GM19455 (cell line): ENCODE measurements around the gene CASQ1.

Source experiments
- ATAC-seq: cut with Tn5 transposase; IDR thresholded peaks from one replicate; pipeline ENCODE4 v1.9.1; 2021; ENCODE audit not compliant: unreplicated experiment

Gene CASQ1

GRCh38 chr1:160189649-160190625 lies at the start of gene CASQ1:
Gene CASQ1, plus strand, starts transcription at chr1:160190575. Its CDS starts 177 bp downstream, at chr1:160190752.
- no peak for ATAC-seq

DNA sequence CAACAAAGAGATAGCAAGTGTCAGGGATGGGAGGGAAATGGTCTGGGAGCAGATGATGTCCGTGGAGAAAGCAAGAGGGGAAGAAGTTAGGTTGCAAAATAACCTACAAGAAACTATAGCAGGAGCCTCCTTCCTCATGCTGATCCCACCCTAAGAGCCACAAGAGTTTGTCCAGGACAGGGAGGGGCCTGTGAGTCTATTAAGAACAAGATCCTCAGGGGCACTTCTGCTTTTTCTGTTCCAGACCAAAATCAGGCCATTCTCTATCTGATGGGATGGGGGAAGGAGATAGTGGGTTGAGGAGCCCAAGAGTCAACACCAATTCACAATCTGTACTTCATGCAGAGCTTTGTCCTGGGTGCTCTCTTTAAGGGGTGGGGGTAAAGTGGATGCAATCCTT lies 46.7 kb upstream of the CASQ1 start:
- no peak for ATAC-seq

DNA sequence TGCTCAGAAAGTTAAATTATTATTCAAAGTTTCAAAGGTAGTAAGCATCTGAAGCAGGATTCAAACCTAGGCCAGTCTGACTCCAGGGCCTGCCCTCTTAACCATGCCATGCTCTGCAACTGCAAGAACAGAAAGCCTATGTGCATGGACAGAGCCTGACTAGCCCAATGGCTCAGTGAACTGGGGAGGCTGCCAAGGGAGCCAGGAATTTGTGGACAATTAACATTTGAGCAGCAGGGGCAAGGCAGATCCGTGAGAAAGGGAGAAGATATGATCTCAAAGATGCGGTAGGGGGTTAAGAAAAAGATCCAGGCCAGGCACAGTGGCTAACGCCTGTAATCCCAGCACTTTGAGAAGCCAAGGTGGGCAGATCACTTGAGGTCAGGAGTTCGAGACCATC lies 45.5 kb upstream of the CASQ1 start:
- ATAC-seq: no peak

GRCh38 chr1:160146107-160146506 lies 44.3 kb upstream of the CASQ1 start:
- no peak for ATAC-seq

DNA sequence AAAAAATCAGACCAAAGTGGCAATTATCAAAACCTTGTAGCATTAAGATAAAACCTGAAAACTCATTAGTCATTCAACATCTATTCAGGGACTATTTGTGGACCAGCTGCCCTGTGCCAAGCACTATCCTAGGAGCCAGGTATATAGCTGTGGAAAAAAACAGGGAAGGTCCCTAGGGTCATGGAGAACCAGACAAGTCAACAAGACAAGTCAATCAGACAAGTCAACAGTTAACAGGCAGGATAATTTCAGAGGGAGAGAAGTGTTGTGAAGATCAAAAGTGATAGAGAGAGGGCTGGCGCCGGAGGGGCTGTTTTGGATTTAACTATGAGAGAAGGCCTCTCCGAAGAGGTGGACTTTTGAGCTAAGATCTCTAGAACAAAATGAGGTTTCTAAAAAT lies 42.3 kb upstream of the CASQ1 start:
- no peak for ATAC-seq

DNA sequence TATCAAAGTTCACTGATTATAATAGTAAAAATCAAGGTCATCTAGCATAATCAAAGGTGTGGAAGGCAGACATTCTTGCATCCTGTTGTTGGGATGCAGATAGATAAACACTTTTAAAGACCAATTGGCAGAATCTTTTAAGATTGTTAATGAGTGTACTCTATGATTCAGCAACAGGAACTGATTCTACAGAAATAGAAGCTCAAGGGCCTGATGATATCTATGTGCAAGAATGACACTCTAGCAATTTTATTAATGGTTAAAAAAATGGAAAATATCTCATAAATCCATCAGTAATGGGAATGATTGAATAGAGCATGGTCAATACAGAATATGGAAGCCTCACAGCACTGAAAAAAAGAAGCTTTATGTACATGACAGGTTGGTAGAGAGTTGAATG lies 41.1 kb upstream of the CASQ1 start:
- ATAC-seq: no peak

DNA sequence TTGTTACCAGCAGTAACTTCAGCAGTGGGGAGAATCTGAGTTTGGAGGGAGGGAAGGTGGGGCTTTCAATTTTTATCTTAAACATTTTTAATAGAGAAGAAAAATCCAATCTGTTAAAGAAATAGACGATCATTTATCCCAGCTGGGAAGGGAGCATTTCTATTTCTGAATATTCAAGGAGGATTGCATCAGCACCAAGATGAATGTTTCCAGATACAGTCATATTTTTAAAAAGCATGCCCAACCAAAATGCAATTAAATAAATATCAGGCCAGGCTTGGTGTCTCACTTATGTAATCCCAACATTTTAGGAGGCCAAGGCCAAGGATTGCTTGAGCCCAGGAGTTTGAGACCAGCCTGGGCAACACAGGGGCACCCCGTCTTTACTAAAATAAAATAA lies 40.7 kb upstream of the CASQ1 start:
- no peak for ATAC-seq

GRCh38 chr1:160151303-160151702 lies 39.1 kb upstream of the CASQ1 start, which contains the start of gene ATP1A4:
Gene ATP1A4, plus strand, starts transcription at chr1:160151603. Its CDS starts 438 bp downstream, at chr1:160152041.
- no peak for ATAC-seq

DNA sequence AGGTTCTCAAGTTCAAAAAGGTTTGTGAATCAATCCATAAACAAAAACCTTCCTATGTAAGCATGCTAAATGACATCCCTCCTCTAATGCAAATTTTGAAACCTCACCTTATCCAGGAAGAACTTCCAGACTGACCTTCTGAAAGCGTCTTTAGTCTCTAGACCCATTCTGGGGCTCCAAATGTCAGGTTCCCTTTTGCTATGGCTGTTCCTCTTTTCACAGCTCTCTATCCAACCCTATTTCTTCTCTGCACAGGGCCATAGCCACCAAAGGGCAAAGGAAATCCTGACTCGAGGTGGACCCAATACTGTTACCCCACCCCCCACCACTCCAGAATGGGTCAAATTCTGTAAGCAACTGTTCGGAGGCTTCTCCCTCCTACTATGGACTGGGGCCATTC lies 35.6 kb upstream of the CASQ1 start:
- ATAC-seq: no peak

- no peak for ATAC-seq
Measured at GRCh38 chr1:160156361-160156760, 34.0 kb upstream of the CASQ1 start.

DNA sequence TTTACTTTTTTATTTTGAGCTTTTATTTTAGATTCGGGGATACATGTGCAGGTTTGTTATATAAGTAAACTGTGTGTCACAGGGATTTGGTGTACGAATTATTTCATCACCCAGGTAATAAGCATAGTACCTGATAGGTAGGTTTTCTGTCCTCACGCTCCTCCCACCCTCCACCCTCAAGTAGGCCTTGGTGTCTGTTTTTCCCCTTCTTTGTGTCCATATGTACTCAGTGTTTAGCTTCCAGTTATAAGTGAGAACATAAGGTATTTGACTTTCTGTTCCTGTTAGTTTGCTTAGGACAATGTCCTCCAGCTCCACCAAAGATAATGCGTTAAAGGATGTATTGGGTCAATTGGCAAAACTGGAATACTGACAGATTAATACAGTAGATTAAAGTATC lies 33.2 kb upstream of the CASQ1 start:
- ATAC-seq: no peak

DNA sequence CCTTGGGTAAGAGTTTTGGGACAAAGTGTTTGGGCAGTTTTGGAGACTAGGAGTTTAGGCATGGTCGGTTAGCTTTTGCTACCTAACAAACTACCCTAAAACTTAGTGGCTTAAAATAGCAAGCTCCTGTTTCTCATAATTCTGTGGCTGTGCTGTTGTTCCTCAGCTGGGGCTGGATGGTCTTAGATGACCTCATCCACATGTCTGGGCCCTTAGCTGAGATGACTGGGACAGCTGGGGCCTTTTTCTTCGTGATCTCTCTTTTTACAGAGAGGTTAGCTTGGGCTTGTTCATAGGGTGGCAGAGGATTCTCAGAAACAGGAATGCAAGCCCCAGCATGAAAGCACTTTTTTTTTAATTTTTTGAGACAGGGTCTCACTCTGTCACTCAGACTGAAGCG lies 32.3 kb upstream of the CASQ1 start:
- no peak for ATAC-seq

- no peak for ATAC-seq
Measured at GRCh38 chr1:160158534-160158933, 31.8 kb upstream of the CASQ1 start.

- ATAC-seq: no peak
Measured at GRCh38 chr1:160159846-160160245, 30.5 kb upstream of the CASQ1 start.

GRCh38 chr1:160161965-160162705 lies 28.2 kb upstream of the CASQ1 start:
- ATAC-seq: peak; percentile 63

- no peak for ATAC-seq
Measured at GRCh38 chr1:160162931-160163330, 27.4 kb upstream of the CASQ1 start.

DNA sequence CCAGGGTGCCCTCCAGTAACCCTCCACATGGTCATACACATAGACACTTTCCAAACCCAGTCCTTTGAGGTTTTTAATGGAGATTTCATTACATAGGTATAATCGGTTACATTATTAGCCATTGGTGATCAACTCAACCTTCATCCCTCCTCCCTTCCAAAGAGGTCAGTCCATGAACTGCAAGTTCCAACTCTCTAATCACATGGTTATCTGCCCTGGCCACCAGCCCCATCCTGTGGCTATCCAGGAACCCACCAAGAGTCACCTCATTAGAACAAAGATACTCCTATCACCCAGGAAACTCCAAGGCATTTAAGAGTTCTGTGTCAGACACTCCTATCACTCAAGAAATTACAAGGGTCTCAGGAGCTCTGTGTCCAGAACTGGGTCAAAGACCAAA lies 26.8 kb upstream of the CASQ1 start:
- ATAC-seq: no peak

GRCh38 chr1:160164121-160164520 lies 26.3 kb upstream of the CASQ1 start:
- no peak for ATAC-seq

DNA sequence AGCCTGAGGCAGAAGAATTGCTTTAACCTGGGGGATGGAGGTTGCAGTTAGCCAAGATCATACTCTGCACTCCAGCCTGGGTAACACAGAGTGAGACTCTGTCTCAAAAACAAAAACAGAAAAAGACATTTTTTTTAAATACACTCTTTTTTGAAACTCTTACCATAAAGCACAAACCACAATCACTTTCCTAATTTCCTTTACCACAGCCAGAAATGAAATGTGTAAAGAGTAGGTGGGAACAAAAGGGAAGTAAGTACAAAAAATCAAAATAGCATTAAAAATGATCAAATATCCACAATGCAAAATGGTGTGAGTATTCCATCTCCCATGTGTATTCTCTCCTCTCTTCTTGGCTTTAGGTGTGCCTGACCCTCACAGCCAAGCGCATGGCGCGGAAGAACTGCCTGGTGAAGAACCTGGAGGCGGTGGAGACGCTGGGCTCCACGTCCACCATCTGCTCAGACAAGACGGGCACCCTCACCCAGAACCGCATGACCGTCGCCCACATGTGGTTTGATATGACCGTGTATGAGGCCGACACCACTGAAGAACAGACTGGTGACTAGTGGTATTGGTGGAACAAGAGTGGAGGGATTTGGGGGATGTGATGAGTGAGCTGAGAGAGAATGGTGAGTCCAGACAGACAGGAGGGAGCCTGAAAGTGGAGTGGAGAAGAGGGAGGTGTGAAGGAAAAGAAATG lies 24.1 kb upstream of the CASQ1 start:
- no peak for ATAC-seq

- ATAC-seq: no peak
Measured at GRCh38 chr1:160167056-160167455, 23.3 kb upstream of the CASQ1 start.

GRCh38 chr1:160167580-160167979 lies 22.8 kb upstream of the CASQ1 start:
- no peak for ATAC-seq
